Endothelial cell of umbilical vein (primary cell): ENCODE results near the gene AIM2. TPM values are rescaled to one million over a fixed set of nuclear protein-coding genes. Genes with fewer than 3 reads are reported as not detected.

Experiments
- BruUV-seq: library from RNA; stranded (reverse); fragments of 400-500 nt; replicated peaks from 2 replicates; lab custom pipeline; 2021; lab: Mats Ljungman, UMichigan
- CTCF ChIA-PET: fragments of 300-600, 350-600 bp; sonication (Branson Sonifier 250); formaldehyde crosslinking; loops from one replicate; lab custom pipeline; 2021; ENCODE audit warnings: antibody characterized with exemption, inconsistent platforms; lab: Charles Lee
- POLR2A ChIA-PET: fragments of 300-600, 350-600 bp; sonication (Branson Sonifier 250); formaldehyde crosslinking; loops from one replicate; lab custom pipeline; 2021; ENCODE audit warnings: antibody characterized with exemption, inconsistent platforms; lab: Charles Lee
- DNase-seq: peaks from one replicate; pipeline ENCODE4 v3.0.0-alpha.2; 2011; ENCODE audit warnings: low read depth, low spot score
- FAIRE-seq: peaks from 2 replicates; lab custom pipeline; 2011; peaks lifted over from hg19 to GRCh38; lab: Jason Lieb, UNC
- H2AFZ ChIP-seq: 2 replicates; pipeline ENCODE4 v1.6.0; 2012; ENCODE audit warnings: low read depth, low read length, control low read depth, inconsistent platforms
- H3K27ac ChIP-seq: 2 replicates; pipeline ENCODE4 v1.5.1; 2011; ENCODE audit warnings: low read depth, mild to moderate bottlenecking, control low read depth, low read length, moderate library complexity; ENCODE audit not compliant: insufficient read depth
- H3K27me3 ChIP-seq, 2 experiments: 2 replicates each; pipeline versions ENCODE4 v1.6.0 to v1.6.1; 2011; ENCODE audit warnings: low read length in 2 of 2, mixed read lengths in 1 of 2; ENCODE audit not compliant: control insufficient read depth in 2 of 2, insufficient read depth in 2 of 2
- H3K36me3 ChIP-seq, 2 experiments: 2 replicates in 1 of 2; 3 replicates in 1 of 2; pipeline ENCODE4 v1.5.1; 2011; ENCODE audit warnings: low read length in 2 of 2, mild to moderate bottlenecking in 1 of 2, moderate library complexity in 1 of 2; ENCODE audit not compliant: control insufficient read depth in 2 of 2, insufficient read depth in 2 of 2; ENCODE audit errors: extremely low read depth in 1 of 2
- H3K4me1 ChIP-seq: 3 replicates; pipeline ENCODE4 v1.5.1; 2011; ENCODE audit warnings: mild to moderate bottlenecking, low read length; ENCODE audit not compliant: control insufficient read depth, insufficient read depth; ENCODE audit errors: extremely low read depth
- H3K4me2 ChIP-seq: 2 replicates; pipeline ENCODE4 v1.6.1; 2011; ENCODE audit warnings: low read length, control low read depth, mixed read lengths; ENCODE audit not compliant: insufficient read depth
- H3K4me3 ChIP-seq, 3 experiments: fragments of 200-600 bp in 1 of 3; sonication (generic), shearing (Covaris generic) in 1 of 3; replicated peaks in 1 of 3; 2 replicates each; pipeline ENCODE4 v1.5.1; 2011 to 2016; ENCODE audit warnings: control low read depth in 3 of 3, low read length in 3 of 3, mild to moderate bottlenecking in 2 of 3, inconsistent platforms in 1 of 3, low read depth in 1 of 3, moderate library complexity in 1 of 3; ENCODE audit not compliant: insufficient read depth in 1 of 3
- H3K79me2 ChIP-seq: 2 replicates; pipeline ENCODE4 v1.6.0; 2012; ENCODE audit warnings: low read length, inconsistent platforms; ENCODE audit not compliant: control insufficient read depth, insufficient read depth
- H3K9ac ChIP-seq: replicated peaks from 2 replicates; pipeline ENCODE3; 2011; ENCODE audit warnings: low read length, control low read depth; ENCODE audit not compliant: insufficient read depth; ENCODE audit errors: extremely low read depth
- H3K9me1 ChIP-seq: replicated peaks from 3 replicates; pipeline ENCODE4 v1.6.0; 2011; ENCODE audit warnings: mild to moderate bottlenecking, low read length; ENCODE audit not compliant: control insufficient read depth, insufficient read depth; ENCODE audit errors: extremely low read depth
- H3K9me3 ChIP-seq: replicated peaks from 2 replicates; pipeline ENCODE4 v1.5.1; 2012; ENCODE audit warnings: low read length, inconsistent platforms; ENCODE audit not compliant: control insufficient read depth, insufficient read depth
- H4K20me1 ChIP-seq: replicated peaks from 2 replicates; pipeline ENCODE3; 2011; ENCODE audit warnings: mild to moderate bottlenecking, low read length; ENCODE audit not compliant: control insufficient read depth, insufficient read depth; ENCODE audit errors: extremely low read depth
- EZH2 ChIP-seq: IDR thresholded peaks from 2 replicates; pipeline ENCODE4 v1.6.1; 2012; ENCODE audit warnings: borderline replicate concordance, low read depth, mild to moderate bottlenecking, moderate library complexity, low read length, inconsistent platforms; ENCODE audit not compliant: severe bottlenecking
- FOS ChIP-seq: IDR thresholded peaks from 2 replicates; pipeline ENCODE4 v1.6.1; 2011; ENCODE audit warnings: mild to moderate bottlenecking, low read length, moderate library complexity, borderline replicate concordance; ENCODE audit not compliant: insufficient read depth
- GATA2 ChIP-seq: IDR thresholded peaks from 2 replicates; pipeline ENCODE4 v1.7.0; 2011; ENCODE audit warnings: low read depth, mild to moderate bottlenecking, moderate library complexity, mixed read lengths, low read length; ENCODE audit not compliant: insufficient read length, insufficient read depth
- JUN ChIP-seq: IDR thresholded peaks from 2 replicates; pipeline ENCODE4 v1.6.1; 2011; ENCODE audit warnings: borderline replicate concordance, low read depth; ENCODE audit not compliant: insufficient read length, insufficient read depth
- MYC ChIP-seq: IDR thresholded peaks from one replicate; pipeline ENCODE4 v1.6.1; 2011; ENCODE audit warnings: mild to moderate bottlenecking, low read depth, low read length
- POLR2A ChIP-seq: IDR thresholded peaks from 2 replicates; pipeline ENCODE4 v1.6.1; 2012; ENCODE audit warnings: low read depth, mild to moderate bottlenecking, control low read depth, low read length
- POLR2AphosphoS5 ChIP-seq: IDR thresholded peaks from 2 replicates; pipeline ENCODE4 v1.6.1; 2012; ENCODE audit warnings: low read depth, mild to moderate bottlenecking, control low read depth, low read length, moderate library complexity; ENCODE audit not compliant: insufficient read depth
- dilution Hi-C: fragments of 300-500 bp; cut with MboI; formaldehyde crosslinking; loops from one replicate; pipeline ENCODE4 v1.15.0; 2019; ENCODE audit warnings: low sequenced_read_pairs; ENCODE audit not compliant: extremely low pct_ligation_motif_present
- intact Hi-C: fragments of 100-400 bp; cut with micrococcal nuclease; formaldehyde crosslinking; loops from one replicate; pipeline ENCODE4 v1.10.0; 2022
- polyA plus RNA-seq, 4 experiments: library from polyadenylated mRNA; depleted of rRNA in 3 of 4; stranded (reverse) in 3 of 4; unstranded in 1 of 4; fragments of >200 nt; gene quantifications; 2 replicates each; pipeline versions ENCODE4 v1.2.1 to v1.2.3, GENCODE V29; 2011 to 2012; ENCODE audit warnings: missing spikeins in 1 of 4
- total RNA-seq: library from RNA; stranded (reverse); gene quantifications from 2 replicates; pipeline ENCODE4 v1.2.3, GENCODE V29; 2021
- TF ChIP-seq, protein P1 (sequence below), 2 donors: IDR thresholded peaks; 1 replicate in 1 of 2; 2 replicates in 1 of 2; pipeline ENCODE4 v1.5.1; 2011; ENCODE audit warnings: low read length in 2 of 2, mild to moderate bottlenecking in 2 of 2, moderate library complexity in 2 of 2, control low read depth in 1 of 2, inconsistent platforms in 1 of 2, low read depth in 1 of 2; ENCODE audit not compliant: insufficient read depth in 1 of 2; ENCODE audit errors: extremely low read depth in 1 of 2
- TF ChIP-seq, protein P2 (sequence below): IDR thresholded peaks from 2 replicates; pipeline ENCODE4 v1.6.1; 2011; ENCODE audit not compliant: insufficient read depth, insufficient read length

AIM2 gene
- total and polyA plus RNA-seq, 2 donors (not counting 3 experiments of a cell fraction or from before 2014, with no cell fraction given) = not detected

DNA sequence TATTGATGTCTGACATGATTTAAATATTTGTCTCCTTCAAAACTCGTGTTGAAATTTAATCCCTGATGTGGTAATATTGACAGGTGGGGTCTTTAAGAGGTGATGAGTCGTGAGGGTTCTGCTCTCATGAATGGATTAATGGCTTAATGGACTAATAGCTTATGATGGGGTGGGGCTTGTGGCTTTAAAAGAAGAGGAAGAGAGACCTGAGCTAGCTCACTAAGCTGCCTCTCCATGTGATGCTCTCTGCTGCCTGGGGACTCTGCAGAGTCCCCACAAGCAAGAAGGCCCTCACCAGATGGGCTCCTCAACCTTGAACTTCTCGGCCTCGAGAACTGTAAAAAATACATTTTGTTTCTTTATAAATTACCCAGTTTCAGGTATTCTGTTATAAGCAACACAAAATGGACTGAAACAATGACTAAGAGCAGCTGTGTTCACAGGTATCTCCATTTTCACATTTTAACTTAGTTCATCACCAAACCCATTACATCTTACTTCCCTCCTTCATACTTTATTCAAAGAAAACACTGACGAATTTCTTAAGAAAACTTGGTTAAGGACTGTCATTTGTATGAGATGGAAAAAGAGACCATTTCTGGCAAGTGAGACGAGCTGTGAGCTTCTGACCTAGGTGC lies 12.1 kb upstream of the AIM2 start:
- CTCF ChIA-PET = interaction anchor here (0.9 to 1.8 kb wide), 7 partner anchors 12 to 885 kb away, joined by 3 to 14 read pairs (median 3); partner anchors contain the start of gene AIM2
- H3K9me3 ChIP-seq = no peaks in the 10 kb centered on the region
- no TSS peak for BruUV-seq
- intact Hi-C loops = no loop called here
- H2AFZ ChIP-seq = no peak overlapping the region
- H3K79me2 ChIP-seq = no peaks in the 10 kb centered on the region
- H3K9me1 ChIP-seq = no peaks in the 10 kb centered on the region
- dilution Hi-C loops = no loop called here
- H3K4me2 ChIP-seq = no peak overlapping the region
- no peak overlapping the region for H3K9ac ChIP-seq
- peaks cover 0 to 2% of the 10 kb centered on the region in 2 experiments for H3K27me3 ChIP-seq
- POLR2A ChIA-PET = no interaction called here
- no peaks in the 10 kb centered on the region for H3K36me3 ChIP-seq
- peaks cover 35% of the 10 kb centered on the region for H3K4me1 ChIP-seq
- FAIRE-seq (no peak), DNase-seq (no peak)
- H4K20me1 ChIP-seq = no peaks in the 10 kb centered on the region
- TF ChIP-seq, protein P1, sequence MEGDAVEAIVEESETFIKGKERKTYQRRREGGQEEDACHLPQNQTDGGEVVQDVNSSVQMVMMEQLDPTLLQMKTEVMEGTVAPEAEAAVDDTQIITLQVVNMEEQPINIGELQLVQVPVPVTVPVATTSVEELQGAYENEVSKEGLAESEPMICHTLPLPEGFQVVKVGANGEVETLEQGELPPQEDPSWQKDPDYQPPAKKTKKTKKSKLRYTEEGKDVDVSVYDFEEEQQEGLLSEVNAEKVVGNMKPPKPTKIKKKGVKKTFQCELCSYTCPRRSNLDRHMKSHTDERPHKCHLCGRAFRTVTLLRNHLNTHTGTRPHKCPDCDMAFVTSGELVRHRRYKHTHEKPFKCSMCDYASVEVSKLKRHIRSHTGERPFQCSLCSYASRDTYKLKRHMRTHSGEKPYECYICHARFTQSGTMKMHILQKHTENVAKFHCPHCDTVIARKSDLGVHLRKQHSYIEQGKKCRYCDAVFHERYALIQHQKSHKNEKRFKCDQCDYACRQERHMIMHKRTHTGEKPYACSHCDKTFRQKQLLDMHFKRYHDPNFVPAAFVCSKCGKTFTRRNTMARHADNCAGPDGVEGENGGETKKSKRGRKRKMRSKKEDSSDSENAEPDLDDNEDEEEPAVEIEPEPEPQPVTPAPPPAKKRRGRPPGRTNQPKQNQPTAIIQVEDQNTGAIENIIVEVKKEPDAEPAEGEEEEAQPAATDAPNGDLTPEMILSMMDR (IDR thresholded peaks at IDR 0.05; ENCODE audit: extremely low read depth in 1 of 2, insufficient read depth in 1 of 2, low read depth in 1 of 2, low read length in 2 of 2) = no peak
- TF ChIP-seq POLR2A = no peak
- no peak for TF ChIP-seq POLR2AphosphoS5
- TF ChIP-seq EZH2 = no peak
- TF ChIP-seq MYC = no peak
- TF ChIP-seq, protein P2, sequence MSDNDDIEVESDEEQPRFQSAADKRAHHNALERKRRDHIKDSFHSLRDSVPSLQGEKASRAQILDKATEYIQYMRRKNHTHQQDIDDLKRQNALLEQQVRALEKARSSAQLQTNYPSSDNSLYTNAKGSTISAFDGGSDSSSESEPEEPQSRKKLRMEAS = no peak
- no peak for TF ChIP-seq JUN
- no peak for TF ChIP-seq GATA2
- TF ChIP-seq FOS = no peak
- H3K27ac ChIP-seq = no peak overlapping the region
- H3K4me3 ChIP-seq = no peak overlapping the region
